ENCODE results near the gene AP2A2. TPM values are rescaled to one million over a fixed set of nuclear protein-coding genes. Genes with fewer than 3 reads are reported as not detected.

The AP2A2 gene
- total RNA-seq, 1 experiment from 2014 or later, result 29.6 TPM

GRCh38 chr11:999009-999408 lies 73.3 kb downstream of the AP2A2 start:
- Histone ChIP-seq H3F3A (ENCODE audit: low read length, unreplicated experiment) (no peaks in the 10 kb centered on the region), H3K79me2 (ENCODE audit: low read length) (no peaks in the 10 kb centered on the region), H3K4me2 (ENCODE audit: low read length) (no peak overlapping the region), H3K4me1 (ENCODE audit: insufficient read depth, low read length) (no peaks in the 10 kb centered on the region), H3K36me3 (ENCODE audit: low read depth, low read length) (peaks cover 8% of the 10 kb centered on the region; the same call in 1 of the 2 replicates), H3K27me3 (ENCODE audit: low read length) (no peaks in the 10 kb centered on the region), H3K9me2 (replicated peaks; ENCODE audit: low read length) (no peaks in the 10 kb centered on the region), H4K20me1 (ENCODE audit: low read length) (no peaks in the 10 kb centered on the region), H3K9me3 (ENCODE audit: low read length) (no peaks in the 10 kb centered on the region), H2AFZ (ENCODE audit: low read length) (no peak overlapping the region), H3K9ac (ENCODE audit: low read length) (no peak overlapping the region), H3K4me3 (ENCODE audit: low read length) (no peak overlapping the region), H3K27ac (ENCODE audit: low read length) (no peak overlapping the region)
- DNase-seq, result no peak
- intact Hi-C loops (cut with micrococcal nuclease), result no loop called here
- ATAC-seq, result no peak
- ChIA-PET CTCF (no interaction called here), POLR2A (ENCODE audit: unreplicated experiment) (no interaction called here)
- no peak for TF ChIP-seq EZH2 (IDR thresholded peaks at IDR 0.05; ENCODE audit: low read length, unreplicated experiment)
- no peak for TF ChIP-seq EZH2phosphoT487 (IDR thresholded peaks at IDR 0.05; ENCODE audit: borderline replicate concordance, low read length)
- no peak for TF ChIP-seq CTCF (conservative IDR thresholded peaks at IDR 0.05; ENCODE audit: low read depth, low read length)
- BruUV-seq (replicated peaks), result no TSS peak

GRCh38 chr11:1000357-1001278 lies 74.9 kb downstream of the AP2A2 start:
- no peaks in the 10 kb centered on the region for H3K9me2 ChIP-seq (replicated peaks; ENCODE audit: low read length)
- TF ChIP-seq CTCF (conservative IDR thresholded peaks at IDR 0.05; ENCODE audit: low read depth, low read length) (no peak), EZH2 (IDR thresholded peaks at IDR 0.05; ENCODE audit: low read length, unreplicated experiment) (no peak), EZH2phosphoT487 (IDR thresholded peaks at IDR 0.05; ENCODE audit: borderline replicate concordance, low read length) (no peak)
- no peaks in the 10 kb centered on the region for H3K9me3 ChIP-seq (ENCODE audit: low read length)
- no peaks in the 10 kb centered on the region for H3K27me3 ChIP-seq (ENCODE audit: low read length)
- H3K27ac ChIP-seq (ENCODE audit: low read length), result no peak overlapping the region
- no peak overlapping the region for H2AFZ ChIP-seq (ENCODE audit: low read length)
- H3K4me1 ChIP-seq (ENCODE audit: insufficient read depth, low read length), result no peaks in the 10 kb centered on the region
- DNase-seq (no peak), ATAC-seq (no peak)
- intact Hi-C loops (cut with micrococcal nuclease), result no loop called here
- ChIA-PET CTCF (no interaction called here), POLR2A (ENCODE audit: unreplicated experiment) (no interaction called here)
- H3F3A ChIP-seq (ENCODE audit: low read length, unreplicated experiment), result no peaks in the 10 kb centered on the region
- no TSS peak for BruUV-seq (replicated peaks)
- H3K4me3 ChIP-seq (ENCODE audit: low read length), result no peak overlapping the region
- H3K36me3 ChIP-seq (ENCODE audit: low read depth, low read length), result peaks cover 12% of the 10 kb centered on the region
- no peak overlapping the region for H3K9ac ChIP-seq (ENCODE audit: low read length)
- H4K20me1 ChIP-seq (ENCODE audit: low read length), result no peaks in the 10 kb centered on the region
- no peak overlapping the region for H3K4me2 ChIP-seq (ENCODE audit: low read length)
- no peaks in the 10 kb centered on the region for H3K79me2 ChIP-seq (ENCODE audit: low read length)

Measured in PC-3 (cell line).